Measurements from ENCODE around the gene ZNF428. TPM values are rescaled to one million over a fixed set of nuclear protein-coding genes. Genes with fewer than 3 reads are reported as not detected.

ZNF428 gene
- total RNA-seq, 1 experiment from 2014 or later: 39.6 TPM

DNA sequence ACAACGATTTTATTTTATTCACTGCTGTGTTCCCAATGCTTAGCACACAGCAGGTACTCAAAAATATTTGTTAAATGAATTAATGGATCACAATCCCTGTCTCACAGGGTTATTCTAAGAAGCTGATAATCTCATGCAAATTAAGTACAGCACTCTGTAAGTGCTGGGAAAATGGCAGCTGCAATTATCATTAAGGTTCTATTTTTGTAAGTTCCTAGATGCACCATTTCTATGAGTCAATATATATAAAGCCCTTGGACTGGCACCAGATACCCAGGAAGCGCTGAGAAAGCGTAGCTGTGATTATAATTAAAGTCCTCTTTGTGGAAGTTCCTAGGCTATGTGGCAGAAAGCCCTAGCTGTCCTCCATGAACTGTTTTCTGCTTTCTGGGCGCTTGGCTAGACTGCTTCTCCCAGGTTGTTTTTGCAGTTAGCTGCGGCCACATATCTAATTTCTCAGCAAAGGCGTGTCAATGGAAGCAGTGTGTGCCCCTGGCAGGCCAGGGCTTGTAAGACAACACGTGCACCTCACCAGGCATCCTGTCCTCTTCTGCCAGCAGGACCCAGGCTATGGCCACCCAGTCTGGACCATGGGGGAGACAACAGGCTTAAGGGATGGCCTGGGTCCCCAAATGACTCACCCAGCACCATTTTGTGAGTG lies 12.7 kb downstream of the ZNF428 start:
- Histone ChIP-seq H3K27me3 (ENCODE audit: insufficient read depth, low read length) (no peaks in the 10 kb centered on the region), H2AFZ (ENCODE audit: low read depth, low read length, poor library complexity, severe bottlenecking) (no peak overlapping the region), H3K9me3 (ENCODE audit: control insufficient read depth in 1 of 2, insufficient read depth in 1 of 2, low read depth in 1 of 2, low read length in 2 of 2) (no peaks in the 10 kb centered on the region), H3K9ac (ENCODE audit: low read length) (no peak overlapping the region), H3K4me2 (ENCODE audit: low read length) (no peak overlapping the region), H3K4me3 (replicated peaks in 1 of 2; ENCODE audit: low read depth in 1 of 2, low read length in 2 of 2) (no peak overlapping the region), H3K36me3 (ENCODE audit: control insufficient read depth in 1 of 2, insufficient read depth in 2 of 2, low read length in 2 of 2) (peaks cover 3 to 4% of the 10 kb centered on the region in 2 experiments; a peak in 2 of 4 replicates), H3K4me1 (ENCODE audit: control insufficient read depth in 1 of 2, insufficient read depth in 2 of 2, low read length in 2 of 2) (no peaks in the 10 kb centered on the region), H3K27ac (ENCODE audit: low read depth, low read length) (no peak overlapping the region), H3K79me2 (ENCODE audit: insufficient read depth, low read length) (no peaks in the 10 kb centered on the region), H4K20me1 (ENCODE audit: insufficient read depth) (no peaks in the 10 kb centered on the region), H3K9me2 (ENCODE audit: insufficient read depth) (no peaks in the 10 kb centered on the region)
- no TSS peak for BruUV-seq (replicated peaks)
- TF ChIP-seq CEBPB (IDR thresholded peaks at IDR 0.05; ENCODE audit: low read depth) (no peak), JUND (IDR thresholded peaks at IDR 0.05) (no peak), ZNF274 (IDR thresholded peaks at IDR 0.05; ENCODE audit: low read depth, low read length) (no peak), EZH2phosphoT487 (IDR thresholded peaks at IDR 0.05; ENCODE audit: borderline replicate concordance) (no peak), SIN3A (IDR thresholded peaks at IDR 0.05; ENCODE audit: low read depth) (no peak), ZFX (IDR thresholded peaks at IDR 0.05) (no peak), FOSL1 (IDR thresholded peaks at IDR 0.05; ENCODE audit: low read depth) (no peak), POLR2AphosphoS5 (IDR thresholded peaks at IDR 0.05; ENCODE audit: low read depth, low read length) (no peak)
- TF ChIP-seq, protein P1, sequence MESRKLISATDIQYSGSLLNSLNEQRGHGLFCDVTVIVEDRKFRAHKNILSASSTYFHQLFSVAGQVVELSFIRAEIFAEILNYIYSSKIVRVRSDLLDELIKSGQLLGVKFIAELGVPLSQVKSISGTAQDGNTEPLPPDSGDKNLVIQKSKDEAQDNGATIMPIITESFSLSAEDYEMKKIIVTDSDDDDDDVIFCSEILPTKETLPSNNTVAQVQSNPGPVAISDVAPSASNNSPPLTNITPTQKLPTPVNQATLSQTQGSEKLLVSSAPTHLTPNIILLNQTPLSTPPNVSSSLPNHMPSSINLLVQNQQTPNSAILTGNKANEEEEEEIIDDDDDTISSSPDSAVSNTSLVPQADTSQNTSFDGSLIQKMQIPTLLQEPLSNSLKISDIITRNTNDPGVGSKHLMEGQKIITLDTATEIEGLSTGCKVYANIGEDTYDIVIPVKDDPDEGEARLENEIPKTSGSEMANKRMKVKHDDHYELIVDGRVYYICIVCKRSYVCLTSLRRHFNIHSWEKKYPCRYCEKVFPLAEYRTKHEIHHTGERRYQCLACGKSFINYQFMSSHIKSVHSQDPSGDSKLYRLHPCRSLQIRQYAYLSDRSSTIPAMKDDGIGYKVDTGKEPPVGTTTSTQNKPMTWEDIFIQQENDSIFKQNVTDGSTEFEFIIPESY (IDR thresholded peaks at IDR 0.05; ENCODE audit: extremely low read depth, insufficient replicate concordance, low read length): no peak
- TF ChIP-seq, protein P2, sequence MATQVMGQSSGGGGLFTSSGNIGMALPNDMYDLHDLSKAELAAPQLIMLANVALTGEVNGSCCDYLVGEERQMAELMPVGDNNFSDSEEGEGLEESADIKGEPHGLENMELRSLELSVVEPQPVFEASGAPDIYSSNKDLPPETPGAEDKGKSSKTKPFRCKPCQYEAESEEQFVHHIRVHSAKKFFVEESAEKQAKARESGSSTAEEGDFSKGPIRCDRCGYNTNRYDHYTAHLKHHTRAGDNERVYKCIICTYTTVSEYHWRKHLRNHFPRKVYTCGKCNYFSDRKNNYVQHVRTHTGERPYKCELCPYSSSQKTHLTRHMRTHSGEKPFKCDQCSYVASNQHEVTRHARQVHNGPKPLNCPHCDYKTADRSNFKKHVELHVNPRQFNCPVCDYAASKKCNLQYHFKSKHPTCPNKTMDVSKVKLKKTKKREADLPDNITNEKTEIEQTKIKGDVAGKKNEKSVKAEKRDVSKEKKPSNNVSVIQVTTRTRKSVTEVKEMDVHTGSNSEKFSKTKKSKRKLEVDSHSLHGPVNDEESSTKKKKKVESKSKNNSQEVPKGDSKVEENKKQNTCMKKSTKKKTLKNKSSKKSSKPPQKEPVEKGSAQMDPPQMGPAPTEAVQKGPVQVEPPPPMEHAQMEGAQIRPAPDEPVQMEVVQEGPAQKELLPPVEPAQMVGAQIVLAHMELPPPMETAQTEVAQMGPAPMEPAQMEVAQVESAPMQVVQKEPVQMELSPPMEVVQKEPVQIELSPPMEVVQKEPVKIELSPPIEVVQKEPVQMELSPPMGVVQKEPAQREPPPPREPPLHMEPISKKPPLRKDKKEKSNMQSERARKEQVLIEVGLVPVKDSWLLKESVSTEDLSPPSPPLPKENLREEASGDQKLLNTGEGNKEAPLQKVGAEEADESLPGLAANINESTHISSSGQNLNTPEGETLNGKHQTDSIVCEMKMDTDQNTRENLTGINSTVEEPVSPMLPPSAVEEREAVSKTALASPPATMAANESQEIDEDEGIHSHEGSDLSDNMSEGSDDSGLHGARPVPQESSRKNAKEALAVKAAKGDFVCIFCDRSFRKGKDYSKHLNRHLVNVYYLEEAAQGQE (IDR thresholded peaks at IDR 0.05; ENCODE audit: low read depth): no peak
- RAD21 ChIA-PET (ENCODE audit: low non-redundant PET in 1 of 2, low total read pairs in 2 of 2, uncharacterized antibody in 2 of 2, unreplicated experiment in 2 of 2): no interaction called here
- ATAC-seq: no peak
- no peak for DNase-seq (ENCODE audit: low read depth, low spot score)
- CTCF ChIA-PET: interaction anchor here (1.2 kb wide), 1 partner anchor 12 kb away, joined by 3 read pairs; no protein-coding TSS in a partner anchor
- intact Hi-C loops (cut with micrococcal nuclease): no loop called here
- POLR2A ChIA-PET: no interaction called here

Data from HCT116 (cell line).